ENCODE measurements around the gene SNX19. TPM values are rescaled to one million over a fixed set of nuclear protein-coding genes. Genes with fewer than 3 reads are reported as not detected.

SNX19 gene, protein sequence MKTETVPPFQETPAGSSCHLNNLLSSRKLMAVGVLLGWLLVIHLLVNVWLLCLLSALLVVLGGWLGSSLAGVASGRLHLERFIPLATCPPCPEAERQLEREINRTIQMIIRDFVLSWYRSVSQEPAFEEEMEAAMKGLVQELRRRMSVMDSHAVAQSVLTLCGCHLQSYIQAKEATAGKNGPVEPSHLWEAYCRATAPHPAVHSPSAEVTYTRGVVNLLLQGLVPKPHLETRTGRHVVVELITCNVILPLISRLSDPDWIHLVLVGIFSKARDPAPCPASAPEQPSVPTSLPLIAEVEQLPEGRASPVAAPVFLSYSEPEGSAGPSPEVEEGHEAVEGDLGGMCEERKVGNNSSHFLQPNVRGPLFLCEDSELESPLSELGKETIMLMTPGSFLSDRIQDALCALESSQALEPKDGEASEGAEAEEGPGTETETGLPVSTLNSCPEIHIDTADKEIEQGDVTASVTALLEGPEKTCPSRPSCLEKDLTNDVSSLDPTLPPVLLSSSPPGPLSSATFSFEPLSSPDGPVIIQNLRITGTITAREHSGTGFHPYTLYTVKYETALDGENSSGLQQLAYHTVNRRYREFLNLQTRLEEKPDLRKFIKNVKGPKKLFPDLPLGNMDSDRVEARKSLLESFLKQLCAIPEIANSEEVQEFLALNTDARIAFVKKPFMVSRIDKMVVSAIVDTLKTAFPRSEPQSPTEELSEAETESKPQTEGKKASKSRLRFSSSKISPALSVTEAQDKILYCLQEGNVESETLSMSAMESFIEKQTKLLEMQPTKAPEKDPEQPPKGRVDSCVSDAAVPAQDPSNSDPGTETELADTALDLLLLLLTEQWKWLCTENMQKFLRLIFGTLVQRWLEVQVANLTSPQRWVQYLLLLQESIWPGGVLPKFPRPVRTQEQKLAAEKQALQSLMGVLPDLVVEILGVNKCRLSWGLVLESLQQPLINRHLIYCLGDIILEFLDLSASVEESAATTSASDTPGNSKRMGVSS
- total RNA-seq, result 10 to 100 TPM; 53.9 to 71.9 TPM
- 10 to 100 TPM; 17.5 to 27.1 TPM for polyA plus RNA-seq
- long read RNA-seq, donor 1, full-length matches to known transcripts, result 7 of 31 reads
- long read RNA-seq, donor 1, partial matches to known transcripts, result 3 of 31 reads
- long read RNA-seq, donor 1, other reads (novel, unspliced or antisense), result 21 of 31 reads
- long read RNA-seq, donor 2, partial matches to known transcripts, result 3 of 14 reads
- long read RNA-seq, donor 2, other reads (novel, unspliced or antisense), result 8 of 14 reads

DNA sequence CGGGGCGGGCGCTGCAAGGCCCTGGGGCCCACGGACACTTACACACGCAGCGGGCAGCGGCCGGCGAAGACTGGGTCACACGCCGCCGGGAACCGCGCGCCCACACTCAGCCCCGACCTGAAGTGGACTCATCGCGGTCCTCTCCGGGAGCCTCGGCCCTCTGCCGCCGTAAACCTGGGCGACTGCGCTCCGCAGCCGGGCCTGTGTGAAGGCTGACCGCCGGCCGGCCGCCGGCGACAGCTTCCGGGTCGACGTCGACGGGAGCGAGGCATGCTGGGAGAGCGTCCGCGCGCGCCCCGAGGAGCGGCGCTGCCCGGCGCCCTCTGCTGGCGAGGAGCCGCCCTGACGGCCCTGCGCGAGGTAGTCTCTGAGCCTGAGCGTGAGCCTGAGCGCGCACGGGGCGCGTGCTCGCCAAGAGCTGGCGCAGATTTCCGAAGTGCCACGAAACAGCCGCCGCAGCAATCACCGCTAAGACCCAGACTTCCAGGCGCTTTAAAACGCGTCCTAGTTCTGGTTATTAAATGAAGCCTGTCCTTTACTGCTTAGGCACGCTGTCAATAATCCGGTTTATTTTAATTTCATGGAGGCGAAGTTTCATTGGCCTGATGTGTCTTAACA, at the start of gene SNX19:
Gene SNX19 (minus strand): TSS at position 242 of the 618 bp plus-strand sequence. CDS start 540 bp downstream, outside the sequence.
- Histone ChIP-seq H3K27ac (ENCODE audit: low read depth in 1 of 2, low read length in 2 of 2) (peak within 1 kb of the TSS; percentile 6 to 83), H3K4me3 (ENCODE audit: low read length in 2 of 2) (peak within 1 kb of the TSS; percentile 45 to 51), H3K27me3 (ENCODE audit: control insufficient read depth in 1 of 2, insufficient read depth in 2 of 2, low read length in 1 of 2) (no peaks in the 10 kb centered on the region), H3K9me3 (ENCODE audit: control insufficient read depth, low read length) (no peaks in the 10 kb centered on the region), H3K4me1 (ENCODE audit: control insufficient read depth in 1 of 2, insufficient read depth in 2 of 2, low read length in 2 of 2) (no peaks in the 10 kb centered on the region), H3K36me3 (ENCODE audit: control insufficient read depth in 1 of 2, insufficient read depth in 2 of 2, low read length in 1 of 2) (peaks cover 0 to 6% of the 10 kb centered on the region in 2 donors)
- ATAC-seq (ENCODE audit: low FRiP score) (peak; percentile 99), DNase-seq (peak; percentile 95 to 98)
- 0% methylated on average over 72 of the region's 72 CpGs for WGBS, 2 donors
- intact Hi-C loops (cut with DNase I), result loop anchor here in 1 of 2 donors (5.0 kb wide), 1 partner anchor 489 kb away; the partner anchor contains the start of gene ADAMTS8

DNA sequence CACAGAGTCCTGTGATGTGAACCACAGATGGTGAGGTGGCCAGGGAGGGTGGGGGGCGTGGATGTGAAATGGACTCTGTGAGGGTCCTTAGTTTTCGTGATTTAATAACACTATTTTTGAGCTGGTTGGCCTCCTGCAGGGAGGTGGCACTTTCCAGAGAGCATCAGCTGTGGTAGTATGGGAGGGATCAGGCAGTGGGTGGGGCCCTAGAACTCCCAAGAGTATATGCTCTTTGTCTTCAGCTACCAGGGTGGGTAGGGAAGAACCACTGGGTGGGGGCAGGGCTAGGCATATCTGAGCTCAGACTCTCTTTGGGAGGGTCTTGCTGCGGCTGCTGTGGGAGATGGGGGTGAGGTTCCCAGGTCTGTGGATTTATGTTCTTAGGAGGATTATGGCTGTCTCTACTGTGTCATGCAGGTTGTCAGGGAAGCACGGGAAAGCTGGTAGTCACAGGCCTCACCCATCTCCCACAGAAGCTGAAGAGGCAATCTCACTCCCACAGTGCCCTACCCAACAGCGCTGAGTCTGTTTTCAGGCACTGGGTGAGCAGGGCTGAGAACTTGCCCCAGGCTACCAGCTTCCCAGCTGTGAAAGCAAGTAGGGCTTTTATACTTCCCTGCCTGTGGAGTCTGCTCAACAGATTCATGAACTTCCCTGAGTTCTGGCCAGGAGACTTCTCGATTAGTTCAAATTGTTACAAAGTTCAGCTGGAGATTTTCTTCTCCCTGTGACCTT, 47.9 kb upstream of the SNX19 start:
- Histone ChIP-seq H3K4me1 (ENCODE audit: control insufficient read depth in 1 of 2, insufficient read depth in 2 of 2, low read length in 2 of 2) (no peaks in the 10 kb centered on the region), H3K4me3 (ENCODE audit: low read length in 2 of 2) (no peak overlapping the region), H3K27ac (ENCODE audit: low read depth in 1 of 2, low read length in 2 of 2) (no peak overlapping the region), H3K9me3 (ENCODE audit: control insufficient read depth, low read length) (no peaks in the 10 kb centered on the region), H3K27me3 (ENCODE audit: control insufficient read depth in 1 of 2, insufficient read depth in 2 of 2, low read length in 1 of 2) (no peaks in the 10 kb centered on the region), H3K36me3 (ENCODE audit: control insufficient read depth in 1 of 2, insufficient read depth in 2 of 2, low read length in 1 of 2) (no peaks in the 10 kb centered on the region)
- intact Hi-C loops (cut with DNase I), result no loop called here
- DNase-seq, result no peak
- WGBS, 2 donors, result 81 to 85% methylated on average over 6 of the region's 6 CpGs
- ATAC-seq (ENCODE audit: low FRiP score), result no peak

DNA sequence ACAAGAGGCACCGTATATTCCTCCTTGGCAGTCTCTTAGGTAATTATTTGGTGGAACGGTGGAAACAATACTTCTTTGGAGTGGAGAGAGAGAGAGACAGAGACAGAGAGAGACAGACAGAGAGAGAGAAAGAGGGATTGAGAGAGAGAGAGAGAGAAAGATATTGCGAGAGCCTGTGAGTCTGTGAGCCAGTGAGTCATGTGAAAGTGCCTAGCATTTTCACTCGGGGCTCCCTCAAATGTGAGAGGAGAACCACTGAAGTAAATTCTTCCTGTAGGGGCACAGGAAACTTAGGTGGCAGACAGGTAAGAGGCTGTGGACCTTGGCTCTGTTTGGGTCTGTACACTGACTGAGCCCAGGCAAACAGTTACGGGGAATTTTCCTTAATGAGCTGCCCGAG, 31.6 kb upstream of the SNX19 start:
- intact Hi-C loops (cut with DNase I), result no loop called here
- H3K27me3 ChIP-seq (ENCODE audit: control insufficient read depth in 1 of 2, insufficient read depth in 2 of 2, low read length in 1 of 2), result no peaks in the 10 kb centered on the region
- no peaks in the 10 kb centered on the region for H3K4me1 ChIP-seq (ENCODE audit: control insufficient read depth in 1 of 2, insufficient read depth in 2 of 2, low read length in 2 of 2)
- no peaks in the 10 kb centered on the region for H3K9me3 ChIP-seq (ENCODE audit: control insufficient read depth, low read length)
- H3K27ac ChIP-seq (ENCODE audit: low read depth in 1 of 2, low read length in 2 of 2), result no peak overlapping the region
- DNase-seq (no peak), ATAC-seq (ENCODE audit: low FRiP score) (no peak)
- no peak overlapping the region for H3K4me3 ChIP-seq (ENCODE audit: low read length in 2 of 2)
- no peaks in the 10 kb centered on the region for H3K36me3 ChIP-seq (ENCODE audit: control insufficient read depth in 1 of 2, insufficient read depth in 2 of 2, low read length in 1 of 2)
- WGBS, 2 donors, result 78 to 89% methylated on average over 6 of the region's 6 CpGs

DNA sequence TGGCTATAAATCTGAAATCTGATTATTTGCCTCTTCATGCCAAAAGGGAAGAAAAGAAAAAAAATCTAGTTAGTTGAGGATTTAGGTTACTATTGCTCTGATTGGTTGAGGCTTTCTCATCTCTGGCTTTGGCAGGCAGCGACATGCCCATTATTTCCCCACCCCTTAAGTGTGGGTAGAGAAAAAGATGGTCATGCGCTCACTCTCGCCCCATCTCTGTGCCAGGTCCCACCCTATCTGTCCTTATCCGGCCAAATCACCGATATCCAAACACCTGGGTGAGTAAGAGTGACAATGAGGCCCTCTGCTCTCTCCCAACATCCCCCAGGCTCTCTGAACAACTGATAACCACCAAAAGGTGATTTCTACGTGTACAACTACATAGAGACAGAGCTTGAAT, 31.2 kb upstream of the SNX19 start:
- intact Hi-C loops (cut with DNase I), result no loop called here
- Histone ChIP-seq H3K27ac (ENCODE audit: low read depth in 1 of 2, low read length in 2 of 2) (no peak overlapping the region), H3K9me3 (ENCODE audit: control insufficient read depth, low read length) (no peaks in the 10 kb centered on the region), H3K4me1 (ENCODE audit: control insufficient read depth in 1 of 2, insufficient read depth in 2 of 2, low read length in 2 of 2) (no peaks in the 10 kb centered on the region), H3K4me3 (ENCODE audit: low read length in 2 of 2) (no peak overlapping the region), H3K27me3 (ENCODE audit: control insufficient read depth in 1 of 2, insufficient read depth in 2 of 2, low read length in 1 of 2) (no peaks in the 10 kb centered on the region), H3K36me3 (ENCODE audit: control insufficient read depth in 1 of 2, insufficient read depth in 2 of 2, low read length in 1 of 2) (no peaks in the 10 kb centered on the region)
- WGBS, 2 donors, result 75 to 79% methylated on average over 6 of the region's 6 CpGs
- ATAC-seq (ENCODE audit: low FRiP score) (no peak), DNase-seq (no peak)

DNA sequence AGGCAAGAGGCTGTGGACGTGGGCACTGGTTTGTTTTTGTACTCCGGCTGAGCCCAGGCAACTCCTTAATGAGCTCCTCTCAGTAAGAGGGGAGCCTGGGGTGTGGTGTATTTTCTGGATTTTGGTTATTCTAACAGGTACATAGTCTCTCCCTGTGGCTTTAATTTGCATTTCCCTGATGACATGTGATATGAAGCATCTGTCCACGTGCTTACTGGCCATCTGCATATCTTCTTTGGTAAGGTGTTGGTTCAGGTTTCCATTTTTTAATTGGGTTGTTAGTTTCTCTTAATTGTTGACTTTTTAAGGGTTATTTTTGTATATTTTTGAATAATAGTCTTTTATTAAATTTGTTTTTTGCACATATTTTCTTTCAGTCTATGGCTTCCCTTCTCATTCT, 30.8 kb upstream of the SNX19 start:
- Histone ChIP-seq H3K9me3 (ENCODE audit: control insufficient read depth, low read length) (no peaks in the 10 kb centered on the region), H3K27me3 (ENCODE audit: control insufficient read depth in 1 of 2, insufficient read depth in 2 of 2, low read length in 1 of 2) (no peaks in the 10 kb centered on the region), H3K36me3 (ENCODE audit: control insufficient read depth in 1 of 2, insufficient read depth in 2 of 2, low read length in 1 of 2) (no peaks in the 10 kb centered on the region), H3K4me3 (ENCODE audit: low read length in 2 of 2) (no peak overlapping the region), H3K4me1 (ENCODE audit: control insufficient read depth in 1 of 2, insufficient read depth in 2 of 2, low read length in 2 of 2) (no peaks in the 10 kb centered on the region), H3K27ac (ENCODE audit: low read depth in 1 of 2, low read length in 2 of 2) (no peak overlapping the region)
- ATAC-seq (ENCODE audit: low FRiP score) (no peak), DNase-seq (no peak)
- WGBS, 2 donors, result 68 to 79% methylated on average over 3 of the region's 3 CpGs
- intact Hi-C loops (cut with DNase I), result no loop called here

DNA sequence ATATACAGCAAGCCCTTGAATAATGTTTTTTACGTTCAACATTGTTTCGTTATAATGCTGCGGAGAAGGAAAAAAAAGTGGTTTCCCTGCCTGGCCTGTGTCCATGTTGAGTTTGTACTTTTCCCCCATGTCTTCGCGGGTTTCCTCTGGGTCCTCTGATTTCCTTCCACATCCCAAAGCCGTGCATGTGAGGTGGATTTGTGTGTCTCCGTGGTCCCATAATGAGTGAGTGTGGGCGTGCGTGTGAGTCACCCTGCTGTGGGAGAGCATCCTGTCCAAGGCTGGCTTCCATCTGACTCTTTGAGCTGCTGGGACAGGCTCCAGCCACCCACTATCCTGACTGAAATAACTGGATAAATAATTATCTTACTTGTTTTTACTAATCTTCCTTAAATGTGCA, 29.6 kb upstream of the SNX19 start:
- no peak overlapping the region for H3K27ac ChIP-seq (ENCODE audit: low read depth in 1 of 2, low read length in 2 of 2)
- 21 to 26% methylated on average over 9 of the region's 9 CpGs for WGBS, 2 donors
- ATAC-seq (ENCODE audit: low FRiP score), result peak; percentile 79

DNA sequence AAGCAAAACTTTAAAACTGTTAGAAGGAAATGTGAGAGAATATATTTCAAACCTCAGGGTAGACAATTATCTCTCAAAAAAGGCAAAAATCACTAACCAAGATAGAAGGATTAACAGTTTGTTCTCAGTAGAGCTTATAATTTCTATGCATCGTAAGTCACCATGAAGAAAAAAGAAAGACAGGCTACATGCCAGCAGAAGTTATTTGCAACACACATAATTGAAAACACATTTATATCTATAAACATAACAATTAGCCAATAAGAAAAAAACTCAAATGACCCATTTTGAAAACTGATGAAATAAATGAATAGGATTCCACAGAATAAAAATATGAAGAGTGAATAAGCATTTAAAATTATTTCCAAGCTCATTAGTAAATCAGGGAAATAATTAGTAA, 24.4 kb upstream of the SNX19 start:
- Histone ChIP-seq H3K27ac (ENCODE audit: low read depth in 1 of 2, low read length in 2 of 2) (no peak overlapping the region), H3K36me3 (ENCODE audit: control insufficient read depth in 1 of 2, insufficient read depth in 2 of 2, low read length in 1 of 2) (no peaks in the 10 kb centered on the region), H3K4me1 (ENCODE audit: control insufficient read depth in 1 of 2, insufficient read depth in 2 of 2, low read length in 2 of 2) (no peaks in the 10 kb centered on the region), H3K9me3 (ENCODE audit: control insufficient read depth, low read length) (no peaks in the 10 kb centered on the region), H3K27me3 (ENCODE audit: control insufficient read depth in 1 of 2, insufficient read depth in 2 of 2, low read length in 1 of 2) (no peaks in the 10 kb centered on the region), H3K4me3 (ENCODE audit: low read length in 2 of 2) (no peak overlapping the region)
- intact Hi-C loops (cut with DNase I), result no loop called here
- 78 to 84% methylated on average over 1 of the region's 1 CpG for WGBS, 2 donors
- DNase-seq, result no peak
- ATAC-seq (ENCODE audit: low FRiP score), result no peak

More for the DNA sequence above, 29.6 kb upstream of the SNX19 start:
- H3K4me1 ChIP-seq (ENCODE audit: control insufficient read depth in 1 of 2, insufficient read depth in 2 of 2, low read length in 2 of 2), result no peaks in the 10 kb centered on the region
- no peaks in the 10 kb centered on the region for H3K36me3 ChIP-seq (ENCODE audit: control insufficient read depth in 1 of 2, insufficient read depth in 2 of 2, low read length in 1 of 2)
- H3K27me3 ChIP-seq (ENCODE audit: control insufficient read depth in 1 of 2, insufficient read depth in 2 of 2, low read length in 1 of 2), result no peaks in the 10 kb centered on the region
- intact Hi-C loops (cut with DNase I), result no loop called here
- peak; percentile 73 to 84 for DNase-seq
- H3K4me3 ChIP-seq (ENCODE audit: low read length in 2 of 2), result no peak overlapping the region
- no peaks in the 10 kb centered on the region for H3K9me3 ChIP-seq (ENCODE audit: control insufficient read depth, low read length)

Data from aorta (tissue), 5 donors.